Measurements from ENCODE around the gene TMEM179.

The TMEM179 gene

DNA sequence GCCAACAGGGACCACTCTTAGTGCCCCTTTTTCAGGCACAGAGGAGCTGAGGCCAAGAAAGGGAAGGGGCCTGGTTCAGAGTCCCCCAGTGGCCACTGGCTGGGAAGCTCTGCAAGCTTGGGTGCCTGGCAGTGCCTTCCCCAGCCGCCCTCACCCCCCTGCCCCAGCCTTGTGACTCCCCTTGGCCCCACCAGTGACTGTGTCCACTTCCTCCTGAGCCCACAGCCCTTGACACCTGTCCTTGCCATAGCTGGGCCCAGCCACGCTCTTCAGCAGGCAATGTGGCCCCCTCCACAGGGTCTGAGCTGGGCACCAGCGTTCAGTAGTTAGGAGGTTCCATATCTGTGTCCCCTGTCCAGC lies 44.0 kb downstream of the TMEM179 start:
- no peaks in the 10 kb centered on the region for H3K4me1 ChIP-seq (ENCODE audit: insufficient read depth, low read length)
- no peak overlapping the region for H3K4me2 ChIP-seq (ENCODE audit: insufficient read depth, low read length)
- no peak overlapping the region for H2AFZ ChIP-seq (ENCODE audit: low read depth, low read length)
- no peak overlapping the region for H3K27ac ChIP-seq (ENCODE audit: low read length)
- H3K79me2 ChIP-seq (ENCODE audit: insufficient read depth, low read length), result no peaks in the 10 kb centered on the region
- no peak overlapping the region for H3K9ac ChIP-seq (ENCODE audit: low read depth, low read length)
- H3K27me3 ChIP-seq (ENCODE audit: insufficient read depth, low read length, poor library complexity), result peaks cover 19% of the 10 kb centered on the region
- no peak for ATAC-seq (ENCODE audit: insufficient read depth, low read depth)
- TF ChIP-seq CTCF (IDR thresholded peaks at IDR 0.05; ENCODE audit: borderline replicate concordance, extremely low read depth, low read length, poor library complexity, severe bottlenecking) (no peak), EZH2 (IDR thresholded peaks at IDR 0.05; ENCODE audit: borderline replicate concordance, low read depth, low read length, severe bottlenecking) (no peak)
- no peak for DNase-seq
- no peak overlapping the region for H3K4me3 ChIP-seq (ENCODE audit: low read depth in 1 of 2, low read length in 2 of 2)
- H3K9me3 ChIP-seq (ENCODE audit: insufficient read depth, low read length, severe bottlenecking), result no peaks in the 10 kb centered on the region
- H3K36me3 ChIP-seq (ENCODE audit: insufficient read depth, low read length), result no peaks in the 10 kb centered on the region
- H4K20me1 ChIP-seq (ENCODE audit: insufficient read depth, low read length), result peaks cover 25% of the 10 kb centered on the region

DNA sequence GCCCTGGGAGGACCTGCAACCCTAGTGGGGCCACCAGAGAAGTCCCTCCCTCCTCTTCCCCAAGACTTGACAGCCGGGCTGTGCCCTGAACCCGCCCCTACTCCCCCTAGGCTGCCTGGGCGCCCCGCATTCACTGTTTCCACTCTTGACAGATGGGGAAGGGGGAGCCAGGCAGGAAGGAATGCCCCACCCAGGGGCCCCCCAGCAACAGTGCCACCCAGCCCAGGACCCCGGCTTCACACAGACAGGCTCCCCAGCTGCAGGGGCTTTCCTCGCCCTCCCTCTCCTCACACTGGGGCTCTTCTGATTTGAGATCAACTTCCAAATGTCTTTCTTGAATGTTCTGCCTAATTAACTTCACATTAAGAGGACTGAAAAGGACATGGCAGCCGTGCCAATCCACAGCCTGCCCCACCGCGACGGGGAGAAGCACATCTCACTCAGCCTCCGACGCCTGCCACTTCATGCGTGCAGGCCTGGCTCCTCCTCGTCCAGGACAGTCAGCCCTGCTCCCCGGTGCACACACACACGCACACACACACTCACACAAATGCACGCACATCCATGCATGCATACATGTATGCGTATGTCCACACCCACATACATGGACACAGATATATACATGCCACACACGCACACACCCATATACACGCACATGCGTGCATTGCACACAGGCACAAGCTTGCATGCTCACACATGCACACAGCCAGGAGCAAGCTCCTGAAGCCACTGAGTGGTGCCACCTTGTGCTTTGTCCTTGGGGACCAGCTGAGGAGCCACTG lies 44.6 kb downstream of the TMEM179 start:
- DNase-seq, result no peak
- no peak overlapping the region for H3K4me3 ChIP-seq (ENCODE audit: low read depth in 1 of 2, low read length in 2 of 2)
- H4K20me1 ChIP-seq (ENCODE audit: insufficient read depth, low read length), result peaks cover 23% of the 10 kb centered on the region
- no peak overlapping the region for H3K27ac ChIP-seq (ENCODE audit: low read length)
- no peaks in the 10 kb centered on the region for H3K4me1 ChIP-seq (ENCODE audit: insufficient read depth, low read length)
- no peak overlapping the region for H3K9ac ChIP-seq (ENCODE audit: low read depth, low read length)
- peaks cover 17% of the 10 kb centered on the region for H3K27me3 ChIP-seq (ENCODE audit: insufficient read depth, low read length, poor library complexity)
- H2AFZ ChIP-seq (ENCODE audit: low read depth, low read length), result no peak overlapping the region
- no peak for ATAC-seq (ENCODE audit: insufficient read depth, low read depth)
- no peak overlapping the region for H3K4me2 ChIP-seq (ENCODE audit: insufficient read depth, low read length)
- TF ChIP-seq EZH2 (IDR thresholded peaks at IDR 0.05; ENCODE audit: borderline replicate concordance, low read depth, low read length, severe bottlenecking) (no peak), CTCF (IDR thresholded peaks at IDR 0.05; ENCODE audit: borderline replicate concordance, extremely low read depth, low read length, poor library complexity, severe bottlenecking) (no peak)
- no peaks in the 10 kb centered on the region for H3K79me2 ChIP-seq (ENCODE audit: insufficient read depth, low read length)
- no peaks in the 10 kb centered on the region for H3K9me3 ChIP-seq (ENCODE audit: insufficient read depth, low read length, severe bottlenecking)
- H3K36me3 ChIP-seq (ENCODE audit: insufficient read depth, low read length), result no peaks in the 10 kb centered on the region

- Histone ChIP-seq H2AFZ (ENCODE audit: low read depth, low read length) (no peak overlapping the region), H3K27ac (ENCODE audit: low read length) (no peak overlapping the region), H3K4me3 (ENCODE audit: low read depth in 1 of 2, low read length in 2 of 2) (no peak overlapping the region), H4K20me1 (ENCODE audit: insufficient read depth, low read length) (peaks cover 20% of the 10 kb centered on the region), H3K9ac (ENCODE audit: low read depth, low read length) (no peak overlapping the region), H3K79me2 (ENCODE audit: insufficient read depth, low read length) (no peaks in the 10 kb centered on the region), H3K4me1 (ENCODE audit: insufficient read depth, low read length) (no peaks in the 10 kb centered on the region), H3K36me3 (ENCODE audit: insufficient read depth, low read length) (no peaks in the 10 kb centered on the region), H3K27me3 (ENCODE audit: insufficient read depth, low read length, poor library complexity) (peaks cover 14% of the 10 kb centered on the region), H3K9me3 (ENCODE audit: insufficient read depth, low read length, severe bottlenecking) (no peaks in the 10 kb centered on the region), H3K4me2 (ENCODE audit: insufficient read depth, low read length) (no peak overlapping the region)
- ATAC-seq (ENCODE audit: insufficient read depth, low read depth), result no peak
- DNase-seq, result no peak
- TF ChIP-seq CTCF (IDR thresholded peaks at IDR 0.05; ENCODE audit: borderline replicate concordance, extremely low read depth, low read length, poor library complexity, severe bottlenecking), result no peak
- TF ChIP-seq EZH2 (IDR thresholded peaks at IDR 0.05; ENCODE audit: borderline replicate concordance, low read depth, low read length, severe bottlenecking), result no peak
Measured at GRCh38 chr14:104559028-104559803, 45.4 kb downstream of the TMEM179 start.

Measured in DND-41 (cell line).